RWPE2 (cell line): ENCODE data around the gene GBA3.

Source experiments
- ATAC-seq: fragments of 200-7000 bp; cut with Tn5 transposase; 3 replicates; pipeline ENCODE4 v1.9.1; 2021; ENCODE audit warnings: low read depth
- DNase-seq: peaks from one replicate; pipeline ENCODE4 v3.0.0-alpha.2; 2020; ENCODE audit warnings: low spot score
- H3K27ac ChIP-seq: fragments of 450-650 bp; 2 replicates; pipeline ENCODE4 v1.5.1; 2017; ENCODE audit warnings: mild to moderate bottlenecking; ENCODE audit not compliant: poor library complexity, severe bottlenecking
- H3K27me3 ChIP-seq: fragments of 250-450 bp; sonication (Bioruptor Pico); 2 replicates; pipeline ENCODE4 v1.5.1; 2021; ENCODE audit warnings: mild to moderate bottlenecking, moderate library complexity; ENCODE audit not compliant: insufficient read depth, poor library complexity, severe bottlenecking
- H3K36me3 ChIP-seq: fragments of 250-450 bp; sonication (Bioruptor Pico); 2 replicates; pipeline ENCODE4 v1.5.1; 2020; ENCODE audit warnings: low read depth, mild to moderate bottlenecking, moderate library complexity
- H3K4me1 ChIP-seq: fragments of 250-450 bp; sonication (Bioruptor Pico); 2 replicates; pipeline ENCODE4 v1.5.1; 2021; ENCODE audit warnings: mild to moderate bottlenecking, moderate library complexity; ENCODE audit not compliant: insufficient read depth, poor library complexity, severe bottlenecking
- H3K4me3 ChIP-seq: fragments of 250-450 bp; sonication (Bioruptor Pico); 2 replicates; pipeline ENCODE4 v1.5.1; 2021; ENCODE audit warnings: mild to moderate bottlenecking, moderate library complexity; ENCODE audit not compliant: severe bottlenecking
- H3K9me3 ChIP-seq: fragments of 250-450 bp; sonication (Bioruptor Pico); 2 replicates; pipeline ENCODE4 v1.5.1; 2021; ENCODE audit warnings: mild to moderate bottlenecking, moderate library complexity; ENCODE audit not compliant: severe bottlenecking
- CTCF ChIP-seq: fragments of 450-650 bp; IDR thresholded peaks from one replicate; pipeline ENCODE4 v1.5.1; 2017; ENCODE audit warnings: mild to moderate bottlenecking, moderate library complexity; ENCODE audit not compliant: poor library complexity, severe bottlenecking

Gene GBA3

GRCh38 chr4:22677780-22678179 is 15.0 kb upstream of the GBA3 start:
- H3K4me1 ChIP-seq = no peaks in the 10 kb centered on the region
- no peaks in the 10 kb centered on the region for H3K9me3 ChIP-seq
- DNase-seq (no peak), ATAC-seq (no peak)
- no peak for TF ChIP-seq CTCF
- H3K27ac ChIP-seq = no peak overlapping the region
- no peak overlapping the region for H3K4me3 ChIP-seq
- H3K36me3 ChIP-seq = no peaks in the 10 kb centered on the region
- no peaks in the 10 kb centered on the region for H3K27me3 ChIP-seq

GRCh38 chr4:22678940-22679854 is 13.5 kb upstream of the GBA3 start:
- Histone ChIP-seq H3K27me3 (no peaks in the 10 kb centered on the region), H3K4me3 (no peak overlapping the region), H3K9me3 (no peaks in the 10 kb centered on the region), H3K27ac (no peak overlapping the region), H3K4me1 (no peaks in the 10 kb centered on the region), H3K36me3 (no peaks in the 10 kb centered on the region)
- no peak for ATAC-seq
- TF ChIP-seq CTCF = no peak
- no peak for DNase-seq

- H3K27me3 ChIP-seq = no peaks in the 10 kb centered on the region
- no peaks in the 10 kb centered on the region for H3K4me1 ChIP-seq
- ATAC-seq = no peak
- H3K4me3 ChIP-seq = no peak overlapping the region
- TF ChIP-seq CTCF = no peak
- no peak overlapping the region for H3K27ac ChIP-seq
- no peaks in the 10 kb centered on the region for H3K9me3 ChIP-seq
- H3K36me3 ChIP-seq = no peaks in the 10 kb centered on the region
- no peak for DNase-seq
These were observed 12.6 kb upstream of the GBA3 start for GRCh38 chr4:22680065-22680642.

- Histone ChIP-seq H3K36me3 (no peaks in the 10 kb centered on the region), H3K27ac (no peak overlapping the region), H3K4me3 (no peak overlapping the region), H3K4me1 (no peaks in the 10 kb centered on the region), H3K9me3 (no peaks in the 10 kb centered on the region), H3K27me3 (no peaks in the 10 kb centered on the region)
- no peak for TF ChIP-seq CTCF
- no peak for DNase-seq
- no peak for ATAC-seq
These were observed 9.0 kb upstream of the GBA3 start for GRCh38 chr4:22683726-22684125.

- TF ChIP-seq CTCF = no peak
- no peaks in the 10 kb centered on the region for H3K27me3 ChIP-seq
These were observed 6.6 kb upstream of the GBA3 start for GRCh38 chr4:22686141-22686540.

More at GRCh38 chr4:22686141-22686540, 6.6 kb upstream of the GBA3 start:
- Histone ChIP-seq H3K4me1 (no peaks in the 10 kb centered on the region), H3K4me3 (no peak overlapping the region), H3K27ac (no peak overlapping the region), H3K36me3 (no peaks in the 10 kb centered on the region), H3K9me3 (no peaks in the 10 kb centered on the region)
- DNase-seq (no peak), ATAC-seq (no peak)
